B cell (primary cell): Measurements from ENCODE around the gene ZMYM4. TPM values are rescaled to one million over a fixed set of nuclear protein-coding genes. Genes with fewer than 3 reads are reported as not detected.

Source experiments
- ATAC-seq: fragments of 200-7000 bp; cut with Tn5 transposase; one replicate; pipeline ENCODE4 v1.10.0; 2021; ENCODE audit warnings: low read depth, mild to moderate bottlenecking, moderate number of reproducible peaks, moderate library complexity
- CTCF ChIA-PET: fragments of 350-600 bp; sonication (Branson Sonifier 250); formaldehyde crosslinking; loops from one replicate; lab custom pipeline; 2021; ENCODE audit warnings: antibody characterized with exemption, inconsistent platforms; lab: Charles Lee
- POLR2A ChIA-PET: fragments of 350-600 bp; sonication (Branson Sonifier 250); formaldehyde crosslinking; loops from one replicate; lab custom pipeline; 2021; ENCODE audit warnings: antibody characterized with exemption; lab: Charles Lee
- DNase-seq: peaks from one replicate; pipeline ENCODE4 v3.0.0; 2013
- H2AFZ ChIP-seq: 2 replicates; pipeline ENCODE4 v1.6.1; 2012; ENCODE audit warnings: mild to moderate bottlenecking, low read depth, low read length; ENCODE audit not compliant: insufficient read depth, poor library complexity, severe bottlenecking
- H3K27ac ChIP-seq, 2 donors: 1 replicate in 1 of 2; 2 replicates in 1 of 2; pipeline ENCODE4 v1.5.1; 2012 to 2013; ENCODE audit warnings: low read length in 2 of 2, mild to moderate bottlenecking in 2 of 2, moderate library complexity in 1 of 2
- H3K27me3 ChIP-seq, 4 experiments: fragments of 200-600 bp in 1 of 4; sonication (generic) in 1 of 4; replicated peaks in 1 of 4; 1 replicate in 2 of 4; 2 replicates in 2 of 4; pipeline versions ENCODE4 v1.6.1 to v1.7.0; 2013 to 2016; ENCODE audit warnings: low read length in 3 of 4, mild to moderate bottlenecking in 2 of 4, mixed read lengths in 1 of 4, moderate library complexity in 1 of 4; ENCODE audit not compliant: insufficient read depth in 4 of 4, control insufficient read depth in 3 of 4; ENCODE audit errors: control extremely low read depth in 1 of 4
- H3K36me3 ChIP-seq, 2 experiments: replicated peaks in 1 of 2; 1 replicate in 1 of 2; 2 replicates in 1 of 2; pipeline versions ENCODE4 v1.6.1 to v1.7.1; 2013; ENCODE audit warnings: low read length in 1 of 2; ENCODE audit not compliant: insufficient read depth in 2 of 2, control insufficient read depth in 1 of 2; ENCODE audit errors: control extremely low read depth in 1 of 2, extremely low read depth in 1 of 2
- H3K4me1 ChIP-seq, 2 donors: fragments of 200-600 bp in 1 of 2; sonication (generic) in 1 of 2; 1 replicate in 1 of 2; 2 replicates in 1 of 2; pipeline versions ENCODE4 v1.5.1 to v1.6.1; 2013 to 2017; ENCODE audit warnings: low read length in 2 of 2; ENCODE audit not compliant: control insufficient read depth in 2 of 2, insufficient read depth in 2 of 2
- H3K4me2 ChIP-seq: replicated peaks from 2 replicates; pipeline ENCODE3; 2012; ENCODE audit warnings: mild to moderate bottlenecking, low read depth, low read length; ENCODE audit not compliant: poor library complexity, severe bottlenecking
- H3K4me3 ChIP-seq, 5 experiments: fragments of 200-600 bp in 1 of 5; sonication (generic) in 1 of 5; 1 replicate in 3 of 5; 2 replicates in 2 of 5; pipeline versions ENCODE4 v1.5.1 to v1.7.0; 2011 to 2016; ENCODE audit warnings: low read length in 4 of 5, mild to moderate bottlenecking in 4 of 5, low read depth in 2 of 5, control low read depth in 1 of 5, moderate library complexity in 1 of 5; ENCODE audit not compliant: insufficient read depth in 1 of 5; ENCODE audit errors: control extremely low read depth in 1 of 5, extremely low read depth in 1 of 5
- H3K79me2 ChIP-seq: fragments of 200-600 bp; sonication (generic); one replicate; pipeline ENCODE4 v1.6.0; 2016; ENCODE audit warnings: low read length; ENCODE audit not compliant: control insufficient read depth, insufficient read depth
- H3K9ac ChIP-seq: fragments of 200-600 bp; sonication (generic); 2 replicates; pipeline ENCODE4 v1.6.1; 2017; ENCODE audit warnings: mild to moderate bottlenecking, low read length, moderate library complexity
- H3K9me3 ChIP-seq, 3 donors: one replicate each; pipeline versions ENCODE4 v1.6.1 to v1.7.1; 2013; ENCODE audit warnings: low read length in 2 of 3; ENCODE audit not compliant: control insufficient read depth in 2 of 3, insufficient read depth in 1 of 3; ENCODE audit errors: control extremely low read depth in 1 of 3
- H4K20me1 ChIP-seq: 2 replicates; pipeline ENCODE4 v1.6.0; 2012; ENCODE audit warnings: mild to moderate bottlenecking, low read length; ENCODE audit not compliant: insufficient read depth, control insufficient read depth, poor library complexity, severe bottlenecking
- H3K27ac Mint-ChIP-seq: one replicate; pipeline ENCODE4 v1.8.0; 2021; ENCODE audit warnings: mixed read lengths
- H3K27me3 Mint-ChIP-seq: one replicate; pipeline ENCODE4 v1.8.0; 2021; ENCODE audit warnings: mixed read lengths
- H3K4me1 Mint-ChIP-seq: one replicate; pipeline ENCODE4 v1.8.0; 2021; ENCODE audit warnings: mixed read lengths
- H3K4me3 Mint-ChIP-seq: one replicate; pipeline ENCODE4 v1.8.0; 2021; ENCODE audit warnings: mixed read lengths
- H3K9me3 Mint-ChIP-seq: one replicate; pipeline ENCODE4 v1.8.0; 2022; ENCODE audit warnings: mixed read lengths; ENCODE audit not compliant: insufficient read depth
- CTCF ChIP-seq: fragments of 200-600 bp; IDR thresholded peaks from one replicate; pipeline ENCODE4 v1.8.0; 2022; ENCODE audit warnings: antibody characterized with exemption, mild to moderate bottlenecking
- EZH2 ChIP-seq: IDR thresholded peaks from 2 replicates; pipeline ENCODE4 v1.6.1; 2012; ENCODE audit warnings: borderline replicate concordance, low read depth, mild to moderate bottlenecking, moderate library complexity, low read length; ENCODE audit not compliant: insufficient read depth, poor library complexity, severe bottlenecking
- WGBS: methylation state at CpG from one replicate; pipeline ENCODE4 v1.1.5; 2013; ENCODE audit warnings: missing lambda C conversion rate; ENCODE audit not compliant: insufficient coverage; 5-methylcytosine and 5-hydroxymethylcytosine counted together
- intact Hi-C: fragments of 100-400 bp; cut with micrococcal nuclease; formaldehyde crosslinking; loops from one replicate; pipeline ENCODE4 v1.10.0; 2022
- polyA plus RNA-seq: library from polyadenylated mRNA; depleted of rRNA; stranded (reverse); fragments of >200 nt; gene quantifications from 2 replicates; pipeline ENCODE4 v1.2.3, GENCODE V29; 2012
- total RNA-seq, 2 donors: library from RNA; stranded (reverse); fragments of 120-200 nt in 1 of 2; gene quantifications; 1 replicate in 1 of 2; 2 replicates in 1 of 2; pipeline versions ENCODE4 v1.2.3 to v1.2.4, GENCODE V29; 2013 to 2022

Gene ZMYM4
- total and polyA plus RNA-seq, 2 donors (not counting 1 experiment from before 2014, with no cell fraction given): 7.2 to 45.2 TPM

- no peak for TF ChIP-seq CTCF
- TF ChIP-seq EZH2: no peak
- Histone ChIP-seq H3K36me3 (peaks cover 16 to 39% of the 10 kb centered on the region in 2 experiments), H3K4me3 (no peak overlapping the region), H2AFZ (no peak overlapping the region), H4K20me1 (no peaks in the 10 kb centered on the region), H3K27me3 (no peaks in the 10 kb centered on the region), H3K79me2 (no peaks in the 10 kb centered on the region), H3K27ac (no peak overlapping the region), H3K4me2 (no peak overlapping the region), H3K9ac (no peak overlapping the region), H3K4me1 (no peaks in the 10 kb centered on the region), H3K9me3 (peaks cover 0 to 10% (median 3%) of the 10 kb centered on the region in 3 donors)
- ATAC-seq (no peak), DNase-seq (no peak)
- no CpG with 5 or more reads among the region's 2 CpGs for WGBS
- Mint-ChIP-seq H3K9me3 (peaks cover 2% of the 10 kb centered on the region), H3K4me1 (no peaks in the 10 kb centered on the region), H3K4me3 (no peak overlapping the region), H3K27ac (no peak overlapping the region), H3K27me3 (no peaks in the 10 kb centered on the region)
- POLR2A ChIA-PET: no interaction called here
- CTCF ChIA-PET: no interaction called here
- intact Hi-C loops: no loop called here
These were observed 192.3 kb downstream of the ZMYM4 start for GRCh38 chr1:35460796-35461195.

DNA sequence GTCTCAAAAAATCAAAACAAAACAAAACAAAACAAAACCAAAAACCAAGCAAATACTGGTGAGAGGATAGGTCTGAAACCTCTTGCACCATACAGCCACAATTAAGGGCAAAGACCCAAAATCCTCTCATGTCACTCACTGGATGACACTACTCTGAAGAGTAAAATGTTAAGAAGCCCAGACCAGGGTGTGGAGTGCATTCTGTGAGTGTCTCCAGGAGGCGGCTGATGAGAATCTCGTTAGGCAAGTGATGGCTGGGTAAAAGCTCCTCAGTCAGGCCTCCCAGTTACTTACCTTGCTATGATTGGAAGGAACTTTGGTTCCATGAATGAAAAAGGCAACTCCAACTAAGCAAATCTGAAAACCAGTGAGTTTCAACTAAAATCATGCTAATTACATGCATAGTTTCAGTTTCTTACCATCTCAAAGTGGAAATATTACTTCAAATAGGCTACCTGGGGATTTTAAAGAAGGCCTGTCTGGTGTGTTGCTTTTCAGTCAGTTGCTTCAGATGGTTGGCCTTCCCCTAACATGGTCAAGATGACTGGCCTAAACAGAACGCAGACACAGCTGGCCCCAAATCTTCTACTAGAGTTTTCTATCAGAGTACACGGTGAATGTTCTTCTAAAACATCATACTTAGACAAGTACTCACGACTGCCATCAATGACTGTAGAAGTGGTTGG is 193.6 kb downstream of the ZMYM4 start:
- Histone ChIP-seq H3K4me3 (no peak overlapping the region), H3K79me2 (no peaks in the 10 kb centered on the region), H3K4me1 (no peaks in the 10 kb centered on the region), H3K36me3 (peaks cover 14 to 48% of the 10 kb centered on the region in 2 experiments), H3K4me2 (no peak overlapping the region), H2AFZ (no peak overlapping the region), H4K20me1 (no peaks in the 10 kb centered on the region), H3K9me3 (peaks cover 0 to 10% (median 3%) of the 10 kb centered on the region in 3 donors), H3K27ac (no peak overlapping the region), H3K9ac (no peak overlapping the region), H3K27me3 (no peaks in the 10 kb centered on the region)
- intact Hi-C loops: no loop called here
- no peaks in the 10 kb centered on the region for H3K27me3 Mint-ChIP-seq
- no peak overlapping the region for H3K4me3 Mint-ChIP-seq
- no peak overlapping the region for H3K27ac Mint-ChIP-seq
- H3K9me3 Mint-ChIP-seq: peaks cover 4% of the 10 kb centered on the region
- no peak for TF ChIP-seq EZH2
- no peak for TF ChIP-seq CTCF
- CTCF ChIA-PET: interaction anchor here (1.5 kb wide), 1 partner anchor 9 kb away, joined by 8 read pairs; no protein-coding TSS in a partner anchor
- POLR2A ChIA-PET: no interaction called here
- WGBS: 100% methylated on average over 1 of the region's 5 CpGs
- DNase-seq (no peak), ATAC-seq (no peak)
- no peaks in the 10 kb centered on the region for H3K4me1 Mint-ChIP-seq
